ENCODE data around the gene FIGLA. TPM values are rescaled to one million over a fixed set of nuclear protein-coding genes. Genes with fewer than 3 reads are reported as not detected.
"Not testable (repeated sequence)": the region's sequence is repeated elsewhere in the genome, so short reads cannot be mapped to it uniquely, and the experiment has no call there.

Gene FIGLA
- total RNA-seq, 1 donor from 2014 or later, result not detected

- TF ChIP-seq CTCF (IDR thresholded peaks at IDR 0.05; ENCODE audit: insufficient read depth, low read length, poor library complexity, severe bottlenecking), result no peak
- no peak for DNase-seq (ENCODE audit: low read depth)
- no peaks in the 10 kb centered on the region for H3K36me3 ChIP-seq (ENCODE audit: control insufficient read depth, insufficient read depth, low read length)
- H3K27me3 ChIP-seq (ENCODE audit: control insufficient read depth, insufficient read depth, low read length), result peaks cover 2% of the 10 kb centered on the region
- H3K4me3 ChIP-seq (ENCODE audit: low read depth, low read length), result no peak overlapping the region
Observed at GRCh38 chr2:70807828-70808118, 17.3 kb upstream of the FIGLA start.

GRCh38 chr2:70807102-70807827 lies 16.8 kb upstream of the FIGLA start:
- TF ChIP-seq CTCF (IDR thresholded peaks at IDR 0.05; ENCODE audit: insufficient read depth, low read length, poor library complexity, severe bottlenecking), result no peak
- no peak for DNase-seq (ENCODE audit: low read depth)
- Histone ChIP-seq H3K27me3 (ENCODE audit: control insufficient read depth, insufficient read depth, low read length) (peaks cover 2% of the 10 kb centered on the region), H3K36me3 (ENCODE audit: control insufficient read depth, insufficient read depth, low read length) (no peaks in the 10 kb centered on the region), H3K4me3 (ENCODE audit: low read depth, low read length) (no peak overlapping the region)

GRCh38 chr2:70806620-70807019 lies 16.2 kb upstream of the FIGLA start:
- Histone ChIP-seq H3K27me3 (ENCODE audit: control insufficient read depth, insufficient read depth, low read length) (peaks cover 4% of the 10 kb centered on the region), H3K36me3 (ENCODE audit: control insufficient read depth, insufficient read depth, low read length) (no peaks in the 10 kb centered on the region), H3K4me3 (ENCODE audit: low read depth, low read length) (no peak overlapping the region)
- no peak for TF ChIP-seq CTCF (IDR thresholded peaks at IDR 0.05; ENCODE audit: insufficient read depth, low read length, poor library complexity, severe bottlenecking)
- DNase-seq (ENCODE audit: low read depth), result no peak

GRCh38 chr2:70806013-70806412 lies 15.6 kb upstream of the FIGLA start:
- H3K27me3 ChIP-seq (ENCODE audit: control insufficient read depth, insufficient read depth, low read length), result peaks cover 4% of the 10 kb centered on the region
- no peak for TF ChIP-seq CTCF (IDR thresholded peaks at IDR 0.05; ENCODE audit: insufficient read depth, low read length, poor library complexity, severe bottlenecking)
- H3K36me3 ChIP-seq (ENCODE audit: control insufficient read depth, insufficient read depth, low read length), result no peaks in the 10 kb centered on the region
- no peak overlapping the region for H3K4me3 ChIP-seq (ENCODE audit: low read depth, low read length)
- no peak for DNase-seq (ENCODE audit: low read depth)

- no peak overlapping the region for H3K4me3 ChIP-seq (ENCODE audit: low read depth, low read length)
- peaks cover 2% of the 10 kb centered on the region for H3K27me3 ChIP-seq (ENCODE audit: control insufficient read depth, insufficient read depth, low read length)
- H3K36me3 ChIP-seq (ENCODE audit: control insufficient read depth, insufficient read depth, low read length), result no peaks in the 10 kb centered on the region
- TF ChIP-seq CTCF (IDR thresholded peaks at IDR 0.05; ENCODE audit: insufficient read depth, low read length, poor library complexity, severe bottlenecking), result no peak
- DNase-seq (ENCODE audit: low read depth), result no peak
Observed at GRCh38 chr2:70801607-70802263, 11.3 kb upstream of the FIGLA start.

GRCh38 chr2:70799706-70800105 lies 9.3 kb upstream of the FIGLA start:
- no peak overlapping the region for H3K4me3 ChIP-seq (ENCODE audit: low read depth, low read length)
- H3K36me3 ChIP-seq (ENCODE audit: control insufficient read depth, insufficient read depth, low read length), result no peaks in the 10 kb centered on the region
- peaks cover 11% of the 10 kb centered on the region for H3K27me3 ChIP-seq (ENCODE audit: control insufficient read depth, insufficient read depth, low read length)
- TF ChIP-seq CTCF (IDR thresholded peaks at IDR 0.05; ENCODE audit: insufficient read depth, low read length, poor library complexity, severe bottlenecking), result no peak
- no peak for DNase-seq (ENCODE audit: low read depth)

- not testable (repeated sequence) for H3K4me3 ChIP-seq (ENCODE audit: low read depth, low read length); H3K36me3 ChIP-seq (ENCODE audit: control insufficient read depth, insufficient read depth, low read length); DNase-seq (ENCODE audit: low read depth)
- H3K27me3 ChIP-seq (ENCODE audit: control insufficient read depth, insufficient read depth, low read length), result peaks cover 13% of the 10 kb centered on the region
Observed at GRCh38 chr2:70797996-70798395, 7.6 kb upstream of the FIGLA start.

All from kidney epithelial cell (primary cell).